HK-2 (cell line): ENCODE measurements around the gene DOCK10.

Experiments used
- DNase-seq: peaks from one replicate; pipeline ENCODE4 v3.0.0-alpha.2; 2018; ENCODE audit not compliant: unreplicated experiment

DOCK10 gene

DNA sequence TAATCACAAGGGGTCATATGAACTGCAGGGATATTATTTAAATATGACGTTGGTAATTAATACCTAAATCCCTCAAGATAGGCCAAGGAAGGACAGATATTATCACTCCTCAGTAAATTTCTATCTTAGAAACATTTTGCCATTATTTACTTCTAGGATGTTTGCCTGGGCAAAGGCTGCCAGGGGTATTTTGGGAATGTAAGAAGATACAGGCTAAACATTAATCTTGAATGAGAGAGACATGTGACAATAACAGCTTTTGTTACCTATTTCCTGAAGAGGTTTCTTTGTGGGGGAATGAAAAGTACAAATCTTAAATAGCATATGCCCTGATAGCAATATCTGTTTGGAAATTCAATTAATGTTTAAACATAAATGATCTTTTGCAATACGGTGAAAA is 325.3 kb downstream of the DOCK10 start:
- no peak for DNase-seq

DNA sequence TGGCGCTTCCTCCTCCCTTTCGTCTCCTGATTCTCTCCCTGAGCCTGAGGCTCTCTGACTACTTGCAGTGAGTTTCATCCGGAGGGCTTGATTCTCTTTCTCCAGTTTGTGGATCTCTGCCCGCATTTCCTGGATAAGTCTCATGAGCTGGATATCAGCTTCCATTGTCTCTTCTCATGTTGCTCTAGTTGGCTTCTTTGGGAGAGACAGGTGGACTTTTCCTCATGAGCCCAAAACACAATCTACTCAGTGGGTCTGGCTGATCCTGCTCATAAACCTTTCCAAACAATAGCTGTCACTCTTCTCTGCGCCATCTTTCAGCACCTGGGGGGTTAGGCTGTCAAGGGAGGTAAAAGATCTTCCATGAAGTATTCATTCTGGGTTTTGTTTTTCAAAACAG is 326.1 kb downstream of the DOCK10 start, which contains the start of gene CCDC195:
Gene CCDC195, minus strand, starts transcription at position 165 of the 400 bp plus-strand sequence. Its CDS starts 0 bp downstream, at position 165.
- DNase-seq = no peak
